GM18507 (cell line): ENCODE data around the gene OR9A2.
A peak's percentile ranks its signal among the peaks of the same experiment; 100 is the strongest.

ENCODE experiments used
- DNase-seq: peaks from one replicate; pipeline ENCODE4 v3.0.0; 2011; ENCODE audit warnings: low read depth; ENCODE audit not compliant: insufficient read length; ENCODE audit errors: extremely low spot score
- FAIRE-seq: peaks from 2 replicates; lab custom pipeline; 2011; peaks lifted over from hg19 to GRCh38; lab: Jason Lieb, UNC

The OR9A2 gene

GRCh38 chr7:143025371-143025770 lies 1.6 kb downstream of the OR9A2 start:
- DNase-seq (no peak), FAIRE-seq (no peak)

- FAIRE-seq (no peak), DNase-seq (no peak)
These were observed 3.9 kb downstream of the OR9A2 start for GRCh38 chr7:143023047-143023446.

- DNase-seq: no peak
- FAIRE-seq: no peak
These were observed 8.0 kb downstream of the OR9A2 start for GRCh38 chr7:143018931-143019330.

- FAIRE-seq (no peak), DNase-seq (no peak)
These were observed 9.9 kb downstream of the OR9A2 start for GRCh38 chr7:143016996-143017395.

- DNase-seq (no peak), FAIRE-seq (no peak)
These were observed 10.9 kb downstream of the OR9A2 start for GRCh38 chr7:143015926-143016490.

GRCh38 chr7:143015084-143015483 lies 11.8 kb downstream of the OR9A2 start:
- DNase-seq (no peak), FAIRE-seq (peak; percentile 68)

- FAIRE-seq (no peak), DNase-seq (no peak)
These were observed 13.0 kb downstream of the OR9A2 start for GRCh38 chr7:143013893-143014292.

- DNase-seq (no peak), FAIRE-seq (no peak)
These were observed 13.5 kb downstream of the OR9A2 start for GRCh38 chr7:143013473-143013872.

- FAIRE-seq: no peak
These were observed 14.5 kb downstream of the OR9A2 start for GRCh38 chr7:143012409-143012808.

GRCh38 chr7:143012001-143012400 lies 14.9 kb downstream of the OR9A2 start:
- FAIRE-seq (no peak), DNase-seq (no peak)

More at GRCh38 chr7:143012409-143012808, 14.5 kb downstream of the OR9A2 start:
- DNase-seq: no peak

- peak; percentile 84 for FAIRE-seq
- DNase-seq: peak; percentile 49
These were observed 18.7 kb downstream of the OR9A2 start for GRCh38 chr7:143008007-143008901.

- FAIRE-seq (no peak), DNase-seq (no peak)
These were observed 21.2 kb downstream of the OR9A2 start for GRCh38 chr7:143005632-143006260.

- DNase-seq: peak; percentile 9
- FAIRE-seq: peak; percentile 86
These were observed 23.4 kb downstream of the OR9A2 start for GRCh38 chr7:143003393-143004051.

GRCh38 chr7:143002898-143003297 lies 24.0 kb downstream of the OR9A2 start:
- DNase-seq: no peak
- FAIRE-seq: no peak

- DNase-seq: no peak
- no peak for FAIRE-seq
These were observed 24.8 kb downstream of the OR9A2 start for GRCh38 chr7:143002106-143002505.

- FAIRE-seq: no peak
- no peak for DNase-seq
These were observed 26.3 kb downstream of the OR9A2 start for GRCh38 chr7:143000648-143001047.

- no peak for DNase-seq
- FAIRE-seq: no peak
These were observed 27.1 kb downstream of the OR9A2 start for GRCh38 chr7:142999793-143000192.

- FAIRE-seq: no peak
- DNase-seq: no peak
These were observed 28.0 kb downstream of the OR9A2 start for GRCh38 chr7:142998966-142999365.

GRCh38 chr7:142997456-142997989 lies 29.4 kb downstream of the OR9A2 start:
- FAIRE-seq (no peak), DNase-seq (no peak)

GRCh38 chr7:142992427-142992826 lies 34.5 kb downstream of the OR9A2 start:
- DNase-seq (no peak), FAIRE-seq (no peak)
